NT2/D1 (cell line): Measurements from ENCODE around the gene SYNJ1.
"Not testable (repeated sequence)": the region's sequence is repeated elsewhere in the genome, so short reads cannot be mapped to it uniquely, and the experiment has no call there.

ENCODE experiments used
- DNase-seq: peaks from one replicate; pipeline ENCODE4 v3.0.0-alpha.2; 2011; ENCODE audit warnings: low read depth, low spot score
- H3K27me3 ChIP-seq: 2 replicates; pipeline ENCODE4 v1.6.0; 2011; ENCODE audit warnings: mild to moderate bottlenecking; ENCODE audit not compliant: insufficient read length, insufficient read depth
- H3K36me3 ChIP-seq: 2 replicates; pipeline ENCODE4 v1.6.1; 2011; ENCODE audit warnings: mild to moderate bottlenecking, low read length, mixed read lengths; ENCODE audit not compliant: insufficient read depth, insufficient read length
- H3K4me1 ChIP-seq: 2 replicates; pipeline ENCODE4 v1.5.1; 2011; ENCODE audit not compliant: insufficient read depth, insufficient read length
- H3K4me3 ChIP-seq: 2 replicates; pipeline ENCODE4 v1.5.1; 2011; ENCODE audit warnings: low read depth; ENCODE audit not compliant: insufficient read length
- H3K9ac ChIP-seq: 2 replicates; pipeline ENCODE4 v1.6.0; 2011; ENCODE audit warnings: low read depth; ENCODE audit not compliant: insufficient read length
- H3K9me3 ChIP-seq: 2 replicates; pipeline ENCODE4 v1.5.1; 2011; ENCODE audit warnings: mild to moderate bottlenecking, low read length; ENCODE audit not compliant: insufficient read depth
- SUZ12 ChIP-seq: IDR thresholded peaks from 2 replicates; pipeline ENCODE4 v1.6.1; 2011; ENCODE audit not compliant: insufficient read length, insufficient read depth; ENCODE audit errors: extremely low read depth
- YY1 ChIP-seq: IDR thresholded peaks from 2 replicates; pipeline ENCODE4 v1.6.1; 2011; ENCODE audit not compliant: insufficient read length, insufficient read depth
- ZNF274 ChIP-seq: IDR thresholded peaks from 2 replicates; pipeline ENCODE4 v1.6.1; 2011; ENCODE audit warnings: mild to moderate bottlenecking, low read depth, low read length

The SYNJ1 gene

DNA sequence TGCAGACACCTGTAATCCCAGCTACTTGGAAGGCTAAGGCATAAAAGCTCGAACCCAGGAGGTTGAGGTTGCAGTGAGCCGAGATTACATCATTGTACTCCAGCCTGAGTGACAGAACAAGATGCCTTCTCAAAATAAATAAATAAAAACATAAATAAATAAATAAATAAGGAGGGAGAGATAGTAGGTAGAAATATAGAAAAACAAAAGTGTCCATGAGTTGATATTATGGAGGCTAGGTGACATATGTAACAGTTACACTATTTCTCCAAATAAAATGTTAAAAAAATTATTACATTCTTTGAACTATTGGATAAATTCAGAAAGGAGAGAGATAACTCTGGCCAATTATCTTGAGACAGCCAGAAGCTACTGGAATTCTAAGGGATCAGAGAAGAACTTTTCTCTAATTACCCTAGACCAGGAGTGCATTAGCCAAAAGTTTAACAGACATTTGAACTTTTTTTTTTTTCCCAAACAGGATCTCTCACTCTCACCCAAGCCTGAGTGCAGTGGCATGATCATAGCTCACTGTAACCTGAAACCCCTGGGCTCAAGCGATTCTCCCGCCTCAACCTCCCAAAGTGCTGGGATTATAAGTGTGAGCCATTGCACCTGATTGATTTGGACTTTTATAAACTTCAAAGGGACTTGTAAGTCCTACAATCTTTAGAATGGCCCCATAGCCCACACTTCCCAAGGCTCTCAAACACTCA lies 17.6 kb downstream of the SYNJ1 start:
- TF ChIP-seq SUZ12 (no peak), YY1 (no peak), ZNF274 (no peak)
- H3K36me3 ChIP-seq = no peaks in the 10 kb centered on the region
- H3K4me3 ChIP-seq = no peak overlapping the region
- DNase-seq = no peak
- H3K27me3 ChIP-seq = no peaks in the 10 kb centered on the region
- H3K4me1 ChIP-seq = no peaks in the 10 kb centered on the region
- H3K9me3 ChIP-seq = no peaks in the 10 kb centered on the region
- H3K9ac ChIP-seq = no peak overlapping the region

GRCh38 chr21:32708069-32708468 lies 19.7 kb downstream of the SYNJ1 start:
- DNase-seq = no peak

GRCh38 chr21:32705901-32706300 lies 21.9 kb downstream of the SYNJ1 start:
- Histone ChIP-seq H3K4me1 (no peaks in the 10 kb centered on the region), H3K9me3 (no peaks in the 10 kb centered on the region), H3K27me3 (no peaks in the 10 kb centered on the region), H3K4me3 (no peak overlapping the region), H3K36me3 (no peaks in the 10 kb centered on the region), H3K9ac (no peak overlapping the region)
- TF ChIP-seq SUZ12 = no peak
- TF ChIP-seq ZNF274 = no peak
- no peak for TF ChIP-seq YY1
- DNase-seq = no peak

More at GRCh38 chr21:32708069-32708468, 19.7 kb downstream of the SYNJ1 start:
- TF ChIP-seq SUZ12 = no peak
- TF ChIP-seq ZNF274 = no peak
- no peak for TF ChIP-seq YY1
- H3K9ac ChIP-seq = no peak overlapping the region
- H3K9me3 ChIP-seq = no peaks in the 10 kb centered on the region
- H3K36me3 ChIP-seq = no peaks in the 10 kb centered on the region
- no peaks in the 10 kb centered on the region for H3K27me3 ChIP-seq
- H3K4me1 ChIP-seq = no peaks in the 10 kb centered on the region
- H3K4me3 ChIP-seq = no peak overlapping the region

DNA sequence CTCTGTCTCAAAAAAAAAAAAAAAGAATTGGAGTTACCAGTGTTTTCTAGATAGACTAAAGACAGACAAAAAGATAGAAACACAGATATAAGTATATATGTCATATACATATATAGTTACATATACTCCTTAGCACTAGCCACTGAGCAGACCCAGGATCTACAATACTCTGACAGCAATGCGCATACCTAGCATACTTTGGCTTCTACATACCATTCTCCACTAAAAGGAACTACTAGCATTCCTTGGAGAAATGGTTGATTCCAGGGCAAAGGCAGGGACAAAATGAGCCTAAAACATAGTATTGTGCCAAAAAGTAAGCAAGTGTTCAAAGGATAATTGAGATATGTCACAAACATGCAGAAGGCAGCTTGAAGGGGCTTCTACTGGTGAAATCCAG lies 22.7 kb downstream of the SYNJ1 start:
- H3K4me1 ChIP-seq = no peaks in the 10 kb centered on the region

GRCh38 chr21:32702702-32703101 lies 25.1 kb downstream of the SYNJ1 start:
- H3K9ac ChIP-seq = no peak overlapping the region
- TF ChIP-seq YY1 (no peak), ZNF274 (no peak), SUZ12 (no peak)
- no peak for DNase-seq
- H3K4me1 ChIP-seq = no peaks in the 10 kb centered on the region
- no peaks in the 10 kb centered on the region for H3K27me3 ChIP-seq
- H3K4me3 ChIP-seq = no peak overlapping the region
- H3K9me3 ChIP-seq = no peaks in the 10 kb centered on the region
- no peaks in the 10 kb centered on the region for H3K36me3 ChIP-seq

More for the DNA sequence above, 22.7 kb downstream of the SYNJ1 start:
- Histone ChIP-seq H3K4me3 (no peak overlapping the region), H3K9ac (no peak overlapping the region), H3K9me3 (no peaks in the 10 kb centered on the region), H3K27me3 (no peaks in the 10 kb centered on the region), H3K36me3 (no peaks in the 10 kb centered on the region)
- DNase-seq = no peak
- TF ChIP-seq YY1 (no peak), ZNF274 (no peak), SUZ12 (no peak)

- no peak overlapping the region for H3K4me3 ChIP-seq
- H3K9ac ChIP-seq = no peak overlapping the region
- H3K36me3 ChIP-seq = no peaks in the 10 kb centered on the region
- H3K4me1 ChIP-seq = no peaks in the 10 kb centered on the region
- no peak for DNase-seq
- no peaks in the 10 kb centered on the region for H3K27me3 ChIP-seq
- TF ChIP-seq YY1 = no peak
- no peak for TF ChIP-seq ZNF274
- TF ChIP-seq SUZ12 = no peak
- no peaks in the 10 kb centered on the region for H3K9me3 ChIP-seq
These were observed 28.7 kb downstream of the SYNJ1 start for GRCh38 chr21:32698971-32699693.

DNA sequence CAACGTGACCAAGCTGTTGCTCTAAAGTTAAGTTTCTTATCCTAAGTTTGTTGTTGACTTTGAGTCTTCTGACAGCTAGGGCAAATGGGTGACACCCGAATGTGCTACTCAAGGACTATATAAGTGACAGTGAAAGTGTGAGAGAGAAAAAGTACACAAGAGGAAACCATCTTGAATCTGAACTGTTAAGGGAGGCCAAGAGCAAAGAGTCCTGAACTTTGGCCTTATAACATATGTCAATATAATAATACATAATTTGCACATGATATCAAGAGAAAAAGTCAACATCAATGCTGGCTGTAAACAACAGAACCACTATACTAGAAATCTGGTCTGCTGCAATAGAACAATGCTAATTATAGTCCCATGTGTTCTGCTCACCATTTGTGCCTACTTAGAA lies 29.5 kb downstream of the SYNJ1 start:
- Histone ChIP-seq H3K36me3 (no peaks in the 10 kb centered on the region), H3K4me1 (no peaks in the 10 kb centered on the region), H3K4me3 (no peak overlapping the region), H3K9me3 (no peaks in the 10 kb centered on the region), H3K9ac (no peak overlapping the region), H3K27me3 (no peaks in the 10 kb centered on the region)
- no peak for TF ChIP-seq SUZ12
- no peak for TF ChIP-seq ZNF274
- no peak for TF ChIP-seq YY1
- DNase-seq = no peak

GRCh38 chr21:32695482-32695881 lies 32.3 kb downstream of the SYNJ1 start:
- H3K4me3 ChIP-seq, H3K36me3 ChIP-seq, DNase-seq, H3K4me1 ChIP-seq, H3K9ac ChIP-seq, H3K27me3 ChIP-seq, H3K9me3 ChIP-seq: not testable (repeated sequence)
